Adrenal gland (tissue), 12 donors: ENCODE data around the gene MRPS12. TPM values are rescaled to one million over a fixed set of nuclear protein-coding genes. Genes with fewer than 3 reads are reported as not detected.

Experiments used
- DNase-seq, 7 donors: peaks; one replicate each; pipeline ENCODE4 v3.0.0-alpha.2; 2019 to 2020
- H3K27ac ChIP-seq, 5 donors: fragments of 200-600 bp; sonication (generic) in 4 of 5; 1 replicate in 3 of 5; 2 replicates in 2 of 5; pipeline versions ENCODE4 v1.5.1 to v1.8.0; 2016 to 2020; ENCODE audit warnings: mild to moderate bottlenecking in 1 of 5
- H3K27me3 ChIP-seq: fragments of 200-600 bp; 2 replicates; pipeline ENCODE4 v1.8.0; 2021
- H3K36me3 ChIP-seq, 2 donors: fragments of 200-600 bp; replicated peaks in 1 of 2; 1 replicate in 1 of 2; 2 replicates in 1 of 2; pipeline versions ENCODE4 v1.5.1 to v1.8.0; 2018 to 2022
- H3K4me1 ChIP-seq, 2 donors: fragments of 200-600 bp; replicated peaks in 1 of 2; 1 replicate in 1 of 2; 2 replicates in 1 of 2; pipeline versions ENCODE4 v1.5.1 to v1.8.0; 2018 to 2021
- H3K4me3 ChIP-seq, 4 donors: fragments of 200-600 bp; sonication (generic) in 3 of 4; one replicate each; pipeline ENCODE4 v1.5.1; 2016 to 2018
- H3K9me3 ChIP-seq, 3 donors: fragments of 200-600 bp; sonication (generic) in 1 of 3; replicated peaks in 1 of 3; 1 replicate in 2 of 3; 2 replicates in 1 of 3; pipeline versions ENCODE4 v1.5.1 to v1.8.0; 2016 to 2021
- CTCF ChIP-seq, 6 experiments: fragments of 450-650 bp in 4 of 6; fragments of 200-600 bp in 2 of 6; sonication (generic) in 1 of 6; IDR thresholded peaks; 1 replicate in 5 of 6; 2 replicates in 1 of 6; pipeline versions ENCODE4 v1.5.1 to v1.8.0; 2016 to 2021; ENCODE audit warnings: antibody characterized with exemption in 6 of 6, mild to moderate bottlenecking in 2 of 6, moderate library complexity in 1 of 6
- POLR2A ChIP-seq, 2 donors: fragments of 450-650 bp; IDR thresholded peaks; one replicate each; pipeline ENCODE4 v1.6.1; 2017; ENCODE audit warnings: antibody characterized with exemption in 2 of 2, mild to moderate bottlenecking in 2 of 2, moderate library complexity in 1 of 2
- WGBS, 4 donors: extraction: QIAGEN DNeasy Blood & Tissue Kit in 2 of 4; methylation state at CpG; one replicate each; pipeline versions ENCODE4 v1.1.5 to v1.1.7; 2013 to 2017; 5-methylcytosine and 5-hydroxymethylcytosine counted together
- intact Hi-C, 2 donors: fragments of 100-400 bp; cut with DNase I; formaldehyde crosslinking; loops; one replicate each; pipeline versions ENCODE4 v1.14.1 to v1.15.0; 2022 to 2023
- polyA plus RNA-seq, 3 donors: library from polyadenylated mRNA; stranded (reverse); fragments of 200-250 nt in 2 of 3; fragments of 350-450 nt in 1 of 3; fragmentation: Illumina TruSeq in 1 of 3; extraction: RNeasy Lipid Tissue Mini Kit (QIAGEN cat#74804) in 1 of 3; gene quantifications; one replicate each; pipeline ENCODE4 v1.2.3, GENCODE V29; 2013 to 2014
- total RNA-seq, 9 donors: library from RNA; depleted of rRNA in 4 of 9; stranded (reverse); fragments of >200 nt in 4 of 9; fragments of 120-200 nt in 1 of 9; fragmentation: NEBNext Ultra II Directional in 1 of 9; extraction: Animal tissue kit (Norgen Biotek cat#: 25700) in 1 of 9; gene quantifications; one replicate each; pipeline versions ENCODE4 v1.1.0 to v1.2.4, GENCODE V29; 2013 to 2023
- donor health status: healthy with polysubstance abuse.
- donor health status: Bipolar disorder and iron deficiency.
- donor health status: DM: yes; HTN: yes; CAD: no.
- donor health status: DM: no; HTN: no; CAD: no.
- donor health status: DM: no; HTN: no; CAD: no.
- donor health status: DM: yes; HTN: yes; CAD: no.

Gene MRPS12
- total and polyA plus RNA-seq, 12 donors, result 14.6 to 64.4 (median 43.3) TPM

DNA sequence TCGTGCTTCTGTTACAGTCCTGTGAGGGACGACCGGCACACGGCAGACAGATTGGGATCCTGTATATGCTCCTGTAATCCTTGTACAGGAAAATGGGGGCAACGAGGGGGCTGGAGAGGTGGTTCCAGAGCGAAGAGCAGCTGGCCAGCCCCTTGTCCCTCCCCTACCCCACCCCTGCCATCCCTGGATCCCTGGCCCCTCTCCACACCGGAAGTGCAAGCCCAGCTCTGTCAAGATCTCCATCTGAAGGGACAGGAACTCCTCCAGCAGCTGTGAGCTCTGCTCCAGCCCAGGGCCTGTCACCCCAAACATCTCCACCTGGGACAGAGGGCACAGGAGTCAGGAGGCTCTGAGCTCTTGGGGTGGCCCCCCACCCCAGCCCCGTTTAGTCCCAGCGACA lies 13.2 kb upstream of the MRPS12 start:
- intact Hi-C loops, result loop anchor here (10.0 kb wide), 2 partner anchors 283 to 293 kb away; no protein-coding TSS in a partner anchor
- WGBS, 4 donors, result 69 to 87% (median 73%) methylated on average over 7 to 9 of the region's 9 CpGs
- Histone ChIP-seq H3K9me3 (no peaks in the 10 kb centered on the region), H3K4me3 (no peak overlapping the region), H3K27me3 (no peaks in the 10 kb centered on the region), H3K27ac (no peak overlapping the region), H3K4me1 (peaks cover 0 to 3% of the 10 kb centered on the region in 2 donors), H3K36me3 (peaks cover 0 to 10% of the 10 kb centered on the region in 2 donors)
- DNase-seq, result peak in 1 of 7 donors; percentile 9
- no peak for TF ChIP-seq POLR2A (IDR thresholded peaks at IDR 0.05)

- peak in 6 of 7 donors; percentile 41 to 66 (median 54) for DNase-seq
- 55 to 100% (median 62%) methylated on average over 3 to 13 of the region's 13 CpGs for WGBS, 4 donors
Measured at GRCh38 chr19:38917921-38918491, 12.7 kb upstream of the MRPS12 start.

DNA sequence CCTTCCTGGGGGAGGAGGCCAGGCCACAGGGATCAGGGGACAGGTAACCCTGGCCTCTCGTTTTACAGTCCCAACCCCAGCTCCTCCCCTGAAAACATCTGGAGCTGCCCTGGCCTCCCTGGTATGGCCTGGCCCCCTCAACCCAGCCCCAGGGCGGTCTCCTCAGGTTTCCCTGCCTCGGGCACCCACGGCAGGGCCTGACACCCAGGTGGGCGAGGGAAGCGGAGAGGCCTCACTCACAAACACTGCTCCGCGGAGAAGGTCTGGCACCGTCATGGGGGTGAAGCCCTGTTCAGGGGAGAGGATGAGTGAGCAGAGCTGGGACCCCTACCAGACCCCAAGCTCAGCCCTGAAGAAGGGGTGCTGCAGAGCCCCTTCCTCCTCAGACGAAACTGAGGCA lies 12.2 kb upstream of the MRPS12 start:
- H3K36me3 ChIP-seq, result peaks cover 0 to 11% of the 10 kb centered on the region in 2 donors
- H3K27me3 ChIP-seq, result no peaks in the 10 kb centered on the region
- whole genome bisulfite sequencing, 4 donors, result 86 to 94% (median 90%) methylated on average over 7 to 10 of the region's 10 CpGs
- TF ChIP-seq POLR2A (IDR thresholded peaks at IDR 0.05), result no peak
- no peak for TF ChIP-seq CTCF (IDR thresholded peaks at IDR 0.05)
- DNase-seq, result peak in 1 of 7 donors; percentile 10
- intact Hi-C loops, result loop anchor here (10.0 kb wide), 2 partner anchors 284 to 294 kb away; no protein-coding TSS in a partner anchor
- peaks cover 0 to 3% of the 10 kb centered on the region in 2 donors for H3K4me1 ChIP-seq
- H3K27ac ChIP-seq, result no peak overlapping the region
- no peak overlapping the region for H3K4me3 ChIP-seq
- H3K9me3 ChIP-seq, result no peaks in the 10 kb centered on the region

More at GRCh38 chr19:38917921-38918491, 12.7 kb upstream of the MRPS12 start:
- Histone ChIP-seq H3K4me3 (no peak overlapping the region), H3K4me1 (peaks cover 0 to 3% of the 10 kb centered on the region in 2 donors), H3K9me3 (no peaks in the 10 kb centered on the region), H3K27ac (no peak overlapping the region), H3K27me3 (no peaks in the 10 kb centered on the region), H3K36me3 (peaks cover 0 to 11% of the 10 kb centered on the region in 2 donors)
- intact Hi-C loops, result loop anchor here (10.0 kb wide), 2 partner anchors 283 to 293 kb away; no protein-coding TSS in a partner anchor
- TF ChIP-seq CTCF (IDR thresholded peaks at IDR 0.05) (peak in 4 of 6 experiments; percentile 9 to 25 (median 18)), POLR2A (IDR thresholded peaks at IDR 0.05) (no peak)

- Histone ChIP-seq H3K9me3 (no peaks in the 10 kb centered on the region), H3K4me3 (no peak overlapping the region), H3K27ac (no peak overlapping the region), H3K36me3 (peaks cover 0 to 25% of the 10 kb centered on the region in 2 donors), H3K27me3 (no peaks in the 10 kb centered on the region), H3K4me1 (peaks cover 0 to 3% of the 10 kb centered on the region in 2 donors)
- DNase-seq, result peak in 1 of 7 donors; percentile 12
- intact Hi-C loops, result loop anchor here (10.0 kb wide), 3 partner anchors 175 to 295 kb away; partner anchors contain the start of gene CAPN12 (in 1 of the 2)
- TF ChIP-seq CTCF (IDR thresholded peaks at IDR 0.05) (no peak), POLR2A (IDR thresholded peaks at IDR 0.05) (no peak)
- WGBS, 4 donors, result 70 to 76% (median 73%) methylated on average over 21 of the region's 21 CpGs
Measured at GRCh38 chr19:38919837-38920601, 10.7 kb upstream of the MRPS12 start.
